ENCODE measurements around the gene CD84.
"Not testable (repeated sequence)": the region's sequence is repeated elsewhere in the genome, so short reads cannot be mapped to it uniquely, and the experiment has no call there.

Gene CD84

DNA sequence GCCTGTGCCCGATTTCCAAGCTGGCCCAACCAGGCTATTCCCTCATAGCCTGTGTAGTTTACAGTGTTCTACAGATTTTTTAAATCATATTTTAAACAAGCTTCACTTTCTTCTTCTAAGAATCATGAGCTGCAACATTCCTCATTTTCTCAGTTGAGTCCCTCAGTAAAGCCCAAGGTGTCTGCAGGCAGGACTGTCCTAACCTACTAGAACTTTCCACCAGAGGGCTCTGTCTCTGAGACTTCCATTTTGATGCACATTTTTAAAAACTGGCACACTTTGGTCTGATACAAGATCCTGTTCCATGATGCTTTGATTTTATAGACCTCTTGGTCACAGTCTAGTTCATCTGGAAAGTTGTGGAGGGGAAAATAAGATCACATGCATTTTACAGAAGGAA, 34.6 kb downstream of the CD84 start:
- Histone ChIP-seq H3K36me3 (ENCODE audit: control insufficient read depth, insufficient read depth, low read length) (no peaks in the 10 kb centered on the region), H3K4me3 (ENCODE audit: low read length) (no peak overlapping the region), H3K4me1 (ENCODE audit: control insufficient read depth, insufficient read depth, low read length) (no peaks in the 10 kb centered on the region), H3K27me3 (ENCODE audit: control insufficient read depth, insufficient read depth, low read length) (no peaks in the 10 kb centered on the region), H3K9ac (ENCODE audit: low read length) (no peak overlapping the region), H3K27ac (ENCODE audit: low read depth, low read length) (no peak overlapping the region)

- no peaks in the 10 kb centered on the region for H3K4me1 ChIP-seq (ENCODE audit: control insufficient read depth, insufficient read depth, low read length)
- H3K36me3 ChIP-seq (ENCODE audit: control insufficient read depth, insufficient read depth, low read length), result no peaks in the 10 kb centered on the region
- H3K27ac ChIP-seq (ENCODE audit: low read depth, low read length), result no peak overlapping the region
- no peak overlapping the region for H3K9ac ChIP-seq (ENCODE audit: low read length)
- H3K4me3 ChIP-seq (ENCODE audit: low read length), result no peak overlapping the region
- H3K27me3 ChIP-seq (ENCODE audit: control insufficient read depth, insufficient read depth, low read length), result no peaks in the 10 kb centered on the region
These were observed 36.9 kb downstream of the CD84 start for GRCh38 chr1:160542303-160542945.

- no peaks in the 10 kb centered on the region for H3K36me3 ChIP-seq (ENCODE audit: control insufficient read depth, insufficient read depth, low read length)
- H3K4me1 ChIP-seq (ENCODE audit: control insufficient read depth, insufficient read depth, low read length), result no peaks in the 10 kb centered on the region
- H3K27ac ChIP-seq (ENCODE audit: low read depth, low read length), result no peak overlapping the region
- no peaks in the 10 kb centered on the region for H3K27me3 ChIP-seq (ENCODE audit: control insufficient read depth, insufficient read depth, low read length)
- no peak overlapping the region for H3K4me3 ChIP-seq (ENCODE audit: low read length)
- no peak overlapping the region for H3K9ac ChIP-seq (ENCODE audit: low read length)
These were observed 37.5 kb downstream of the CD84 start for GRCh38 chr1:160541622-160542302.

GRCh38 chr1:160540859-160541233, 38.5 kb downstream of the CD84 start:
- Histone ChIP-seq H3K27ac (ENCODE audit: low read depth, low read length) (no peak overlapping the region), H3K9ac (ENCODE audit: low read length) (no peak overlapping the region), H3K4me1 (ENCODE audit: control insufficient read depth, insufficient read depth, low read length) (no peaks in the 10 kb centered on the region), H3K27me3 (ENCODE audit: control insufficient read depth, insufficient read depth, low read length) (no peaks in the 10 kb centered on the region), H3K4me3 (ENCODE audit: low read length) (no peak overlapping the region), H3K36me3 (ENCODE audit: control insufficient read depth, insufficient read depth, low read length) (no peaks in the 10 kb centered on the region)

DNA sequence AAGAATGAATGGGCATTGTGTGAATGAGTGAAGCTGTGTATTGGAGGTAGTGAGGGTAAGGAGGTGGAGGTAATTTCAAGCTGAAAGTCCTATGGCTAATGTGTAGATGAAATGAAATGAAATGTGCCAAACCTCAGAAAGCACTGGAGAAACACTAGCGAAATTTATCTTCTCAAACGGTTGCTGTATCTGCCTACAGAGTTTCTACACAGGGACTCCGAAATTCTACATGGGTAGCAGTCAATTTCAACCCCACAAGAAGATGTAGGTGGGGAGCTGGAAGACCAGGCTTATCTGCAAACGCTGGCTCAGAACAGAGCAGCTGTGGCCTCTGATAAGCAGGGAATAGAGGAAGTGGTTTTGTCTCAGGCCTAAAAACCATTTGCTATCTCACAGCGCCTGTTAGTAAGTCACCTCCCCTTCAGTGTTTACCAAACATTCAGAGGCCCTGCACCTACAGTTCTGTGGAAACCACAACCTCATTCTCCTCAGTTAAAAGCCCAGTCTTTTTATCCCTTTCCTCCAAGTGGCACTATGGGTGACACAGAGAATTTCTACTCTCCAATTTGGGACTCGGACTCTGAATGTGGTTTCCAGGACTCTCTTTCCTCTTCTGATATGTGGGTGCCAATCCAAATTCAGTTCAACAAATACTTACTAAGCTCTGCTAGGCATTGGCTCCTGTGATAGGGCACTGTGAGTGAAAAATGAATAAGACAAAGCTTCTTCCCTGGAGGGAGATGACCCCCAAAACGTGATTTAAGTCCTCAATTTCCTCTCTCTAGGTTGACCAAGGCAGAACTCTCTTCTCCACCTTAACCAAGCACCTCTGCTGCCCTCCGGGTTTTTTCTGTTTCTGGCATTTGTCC, 39.1 kb downstream of the CD84 start:
- no peaks in the 10 kb centered on the region for H3K27me3 ChIP-seq (ENCODE audit: control insufficient read depth, insufficient read depth, low read length)
- no peak overlapping the region for H3K9ac ChIP-seq (ENCODE audit: low read length)
- no peak overlapping the region for H3K4me3 ChIP-seq (ENCODE audit: low read length)
- no peaks in the 10 kb centered on the region for H3K36me3 ChIP-seq (ENCODE audit: control insufficient read depth, insufficient read depth, low read length)
- H3K4me1 ChIP-seq (ENCODE audit: control insufficient read depth, insufficient read depth, low read length), result no peaks in the 10 kb centered on the region
- H3K27ac ChIP-seq (ENCODE audit: low read depth, low read length), result no peak overlapping the region

- H3K4me1 ChIP-seq (ENCODE audit: control insufficient read depth, insufficient read depth, low read length), result no peaks in the 10 kb centered on the region
- H3K9ac ChIP-seq (ENCODE audit: low read length), result no peak overlapping the region
- no peak overlapping the region for H3K27ac ChIP-seq (ENCODE audit: low read depth, low read length)
These were observed 39.7 kb downstream of the CD84 start for GRCh38 chr1:160539684-160539989.

DNA sequence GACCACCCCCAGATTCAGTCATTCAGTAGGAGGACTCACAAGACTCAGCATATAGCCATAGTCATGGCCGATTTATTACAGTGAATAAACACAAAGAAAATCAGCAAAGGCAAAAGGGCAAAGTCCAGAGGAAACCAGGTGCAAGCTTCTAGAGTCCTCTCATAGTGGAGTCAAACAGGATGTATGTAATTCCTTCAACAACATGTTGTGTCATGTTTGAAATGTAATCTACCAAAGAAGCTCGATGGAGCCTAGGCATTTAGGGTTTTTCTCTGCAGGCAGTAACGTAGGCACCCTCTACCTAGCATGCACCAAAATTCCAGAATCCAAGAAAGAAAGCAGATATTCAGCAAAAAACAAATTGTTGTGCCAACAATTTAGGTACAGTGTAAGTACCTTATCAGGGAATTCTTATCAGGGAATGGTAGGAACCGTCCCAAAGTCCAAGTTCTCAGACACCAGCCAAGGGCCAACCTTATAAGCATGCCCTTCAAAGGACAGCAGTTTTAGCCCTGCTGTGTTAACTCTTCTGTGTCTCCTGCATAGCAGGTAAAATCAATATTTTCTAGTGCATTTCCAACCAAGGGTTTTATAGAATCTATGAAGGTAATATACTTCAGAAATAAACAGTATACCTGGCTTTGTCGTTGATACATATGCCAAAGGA, 40.2 kb downstream of the CD84 start:
- H3K4me3 ChIP-seq (ENCODE audit: low read length), result no peak overlapping the region
- no peaks in the 10 kb centered on the region for H3K4me1 ChIP-seq (ENCODE audit: control insufficient read depth, insufficient read depth, low read length)
- H3K36me3 ChIP-seq (ENCODE audit: control insufficient read depth, insufficient read depth, low read length), result no peaks in the 10 kb centered on the region
- no peak overlapping the region for H3K27ac ChIP-seq (ENCODE audit: low read depth, low read length)
- H3K9ac ChIP-seq (ENCODE audit: low read length), result no peak overlapping the region
- H3K27me3 ChIP-seq (ENCODE audit: control insufficient read depth, insufficient read depth, low read length), result no peaks in the 10 kb centered on the region

More at GRCh38 chr1:160539684-160539989, 39.7 kb downstream of the CD84 start:
- H3K36me3 ChIP-seq (ENCODE audit: control insufficient read depth, insufficient read depth, low read length), result no peaks in the 10 kb centered on the region
- H3K27me3 ChIP-seq (ENCODE audit: control insufficient read depth, insufficient read depth, low read length), result no peaks in the 10 kb centered on the region
- no peak overlapping the region for H3K4me3 ChIP-seq (ENCODE audit: low read length)

DNA sequence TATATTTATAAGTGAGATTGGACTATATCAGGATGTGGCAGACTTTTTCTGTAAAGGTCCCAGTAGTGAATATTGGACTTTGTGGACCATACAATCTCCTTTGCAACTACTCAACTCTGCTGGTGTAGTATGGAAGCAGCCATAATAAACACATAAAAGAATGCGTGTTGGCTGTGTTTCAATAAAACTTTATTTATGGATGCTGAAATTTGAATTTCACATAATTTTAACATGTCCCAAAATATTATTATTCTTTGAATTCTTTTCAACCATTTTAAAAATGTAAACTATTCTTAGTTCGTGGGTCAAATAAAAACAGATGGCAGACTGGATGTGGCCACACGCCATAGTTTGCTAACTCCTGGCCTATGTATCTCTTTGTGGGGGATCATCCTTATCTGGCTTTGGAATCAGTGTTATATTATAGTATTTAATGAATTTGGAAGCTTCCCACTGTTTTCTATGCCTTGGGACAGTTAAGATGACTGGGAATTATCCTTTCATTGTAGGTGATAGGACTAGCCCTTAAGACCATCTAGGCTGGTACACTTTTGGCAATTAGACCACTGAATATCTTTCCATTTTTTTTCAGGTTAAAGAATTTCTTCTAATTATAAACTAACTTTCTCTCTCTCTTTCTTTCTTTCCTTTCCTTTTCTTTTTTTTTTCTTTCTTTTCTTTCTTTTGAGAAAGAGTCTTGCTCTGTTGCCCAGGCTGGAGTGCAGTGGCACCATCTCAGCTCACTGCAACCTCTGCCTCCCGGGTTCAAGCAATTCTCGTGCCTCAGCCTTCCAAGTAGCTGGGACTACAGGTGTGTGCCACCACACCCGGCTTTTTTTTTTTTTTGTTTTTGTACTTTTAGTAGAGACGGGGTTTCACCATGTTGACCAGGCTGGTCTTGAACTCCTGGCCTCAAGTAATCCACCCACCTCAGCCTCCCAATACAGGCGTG, 41.3 kb downstream of the CD84 start:
- Histone ChIP-seq H3K4me1 (ENCODE audit: control insufficient read depth, insufficient read depth, low read length) (no peaks in the 10 kb centered on the region), H3K36me3 (ENCODE audit: control insufficient read depth, insufficient read depth, low read length) (no peaks in the 10 kb centered on the region), H3K9ac (ENCODE audit: low read length) (no peak overlapping the region), H3K27me3 (ENCODE audit: control insufficient read depth, insufficient read depth, low read length) (no peaks in the 10 kb centered on the region), H3K27ac (ENCODE audit: low read depth, low read length) (no peak overlapping the region), H3K4me3 (ENCODE audit: low read length) (no peak overlapping the region)

- no peaks in the 10 kb centered on the region for H3K36me3 ChIP-seq (ENCODE audit: control insufficient read depth, insufficient read depth, low read length)
- H3K27ac ChIP-seq (ENCODE audit: low read depth, low read length), result no peak overlapping the region
- H3K9ac ChIP-seq (ENCODE audit: low read length), result no peak overlapping the region
- H3K4me3 ChIP-seq (ENCODE audit: low read length), result no peak overlapping the region
- no peaks in the 10 kb centered on the region for H3K27me3 ChIP-seq (ENCODE audit: control insufficient read depth, insufficient read depth, low read length)
- H3K4me1 ChIP-seq (ENCODE audit: control insufficient read depth, insufficient read depth, low read length), result no peaks in the 10 kb centered on the region
These were observed 44.3 kb downstream of the CD84 start for GRCh38 chr1:160534823-160535605.

DNA sequence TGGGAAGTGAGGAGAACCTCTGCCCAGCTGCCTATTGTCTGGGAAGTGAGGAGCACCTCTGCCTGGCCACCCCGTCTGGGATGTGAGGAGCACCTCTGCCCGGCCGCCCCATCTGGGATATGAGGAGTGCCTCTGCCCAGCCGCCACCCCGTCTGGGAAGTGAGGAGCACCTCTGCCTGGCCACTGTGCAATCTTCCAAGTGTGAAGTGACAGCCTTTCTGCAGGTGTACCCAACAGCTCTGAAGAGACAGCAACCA, 46.8 kb downstream of the CD84 start:
- H3K4me3 ChIP-seq (ENCODE audit: low read length); H3K36me3 ChIP-seq (ENCODE audit: control insufficient read depth, insufficient read depth, low read length); H3K9ac ChIP-seq (ENCODE audit: low read length); H3K27me3 ChIP-seq (ENCODE audit: control insufficient read depth, insufficient read depth, low read length); H3K4me1 ChIP-seq (ENCODE audit: control insufficient read depth, insufficient read depth, low read length); H3K27ac ChIP-seq (ENCODE audit: low read depth, low read length): not testable (repeated sequence)

DNA sequence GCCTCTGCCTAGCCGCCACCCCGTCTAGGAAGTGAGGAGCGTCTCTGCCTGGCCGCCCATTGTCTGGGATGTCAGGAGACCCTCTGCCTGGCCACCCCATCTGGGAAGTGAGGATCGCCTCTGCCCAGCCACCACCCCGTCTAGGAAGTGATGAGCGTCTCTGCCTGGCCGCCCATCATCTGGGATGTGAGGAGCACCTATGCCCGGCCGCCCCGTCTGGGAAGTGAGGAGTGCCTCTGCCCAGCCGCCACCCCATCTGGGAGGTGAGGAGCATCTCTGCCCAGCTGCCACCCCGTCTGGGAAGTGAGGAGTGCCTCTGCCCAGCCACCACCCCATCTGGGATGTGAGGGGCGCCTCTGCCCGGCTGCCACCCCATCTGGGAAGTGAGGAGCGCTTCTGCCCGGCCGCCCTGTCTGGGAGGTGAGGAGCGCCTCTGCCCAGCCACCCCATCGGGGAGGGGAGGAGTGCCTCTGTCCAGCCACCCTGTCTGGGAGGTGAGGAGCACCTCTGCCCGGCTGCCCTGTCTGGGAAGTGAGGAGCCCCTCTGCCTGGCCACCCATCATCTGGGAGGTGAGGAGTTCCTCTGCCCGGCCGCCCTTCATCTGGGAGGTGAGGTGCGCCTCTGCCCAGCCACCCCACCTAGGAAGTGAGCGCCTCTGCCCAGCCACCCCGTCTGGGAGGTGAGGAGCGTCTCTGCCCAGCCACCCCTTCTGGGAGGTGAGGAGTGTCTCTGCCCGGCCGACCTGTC, 47.3 kb downstream of the CD84 start:
- not testable (repeated sequence) for H3K27ac ChIP-seq (ENCODE audit: low read depth, low read length); H3K4me1 ChIP-seq (ENCODE audit: control insufficient read depth, insufficient read depth, low read length); H3K36me3 ChIP-seq (ENCODE audit: control insufficient read depth, insufficient read depth, low read length); H3K9ac ChIP-seq (ENCODE audit: low read length); H3K27me3 ChIP-seq (ENCODE audit: control insufficient read depth, insufficient read depth, low read length); H3K4me3 ChIP-seq (ENCODE audit: low read length)
